Measurements from ENCODE around the gene TRAF4. TPM values are rescaled to one million over a fixed set of nuclear protein-coding genes. Genes with fewer than 3 reads are reported as not detected.

The TRAF4 gene
- total RNA-seq, 1 experiment from 2014 or later, result 127 TPM

DNA sequence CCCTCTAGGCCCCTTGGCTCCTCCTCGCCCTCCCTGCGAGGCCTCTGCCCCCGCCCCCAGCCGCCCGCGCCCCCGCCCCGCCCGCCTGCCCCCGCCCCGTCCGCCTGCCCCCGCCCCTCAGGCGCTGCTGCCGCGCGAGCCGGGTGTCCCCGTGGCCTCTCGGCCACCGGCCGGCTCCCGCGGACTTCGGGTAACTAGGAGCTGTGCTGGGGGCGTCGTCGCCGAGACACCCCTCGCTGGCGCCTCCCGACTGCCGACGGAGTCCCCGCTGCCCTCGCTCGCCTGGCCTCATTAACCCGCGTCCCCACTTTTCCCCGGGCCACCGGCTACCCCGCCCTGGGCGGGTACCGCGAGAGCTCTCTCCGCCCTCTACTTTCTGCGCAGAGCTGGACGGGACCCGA is 17.6 kb upstream of the TRAF4 start, which contains the start of gene TLCD1:
Gene TLCD1 (minus strand): TSS at position 8 of the 401 bp plus-strand sequence. CDS start 136 bp downstream, outside the sequence.
- RAD21 ChIA-PET (ENCODE audit: low non-redundant PET in 1 of 2, low total read pairs in 2 of 2, uncharacterized antibody in 2 of 2, unreplicated experiment in 2 of 2), result interaction anchor here (0.6 to 3.3 kb wide), 20 partner anchors 16 to 391 kb away, joined by 3 to 28 read pairs (median 5); partner anchors contain the start of genes PHF12 (in 2 of the 2) and DHRS13 (in 1 of the 2)
- Histone ChIP-seq H3K4me1 (ENCODE audit: control insufficient read depth in 1 of 2, insufficient read depth in 2 of 2, low read length in 2 of 2) (peaks cover 42 to 82% of the 10 kb centered on the region in 2 experiments), H3K9me3 (ENCODE audit: control insufficient read depth in 1 of 2, insufficient read depth in 1 of 2, low read depth in 1 of 2, low read length in 2 of 2) (no peaks in the 10 kb centered on the region), H3K27ac (ENCODE audit: low read depth, low read length) (peak within 1 kb of the TSS; percentile 89), H3K79me2 (ENCODE audit: insufficient read depth, low read length) (peaks cover 35% of the 10 kb centered on the region), H4K20me1 (ENCODE audit: insufficient read depth) (peaks cover 15% of the 10 kb centered on the region; the same call in 1 of the 2 replicates), H3K9me2 (ENCODE audit: insufficient read depth) (no peaks in the 10 kb centered on the region), H3K27me3 (ENCODE audit: insufficient read depth, low read length) (no peaks in the 10 kb centered on the region), H3K4me2 (ENCODE audit: low read length) (peak within 1 kb of the TSS; percentile 99), H3K4me3 (replicated peaks in 1 of 2; ENCODE audit: low read depth in 1 of 2, low read length in 2 of 2) (peak within 1 kb of the TSS; percentile 59 to 71), H3K9ac (ENCODE audit: low read length) (peak within 1 kb of the TSS; percentile 90), H2AFZ (ENCODE audit: low read depth, low read length, poor library complexity, severe bottlenecking) (no peak within 1 kb of the TSS), H3K36me3 (ENCODE audit: control insufficient read depth in 1 of 2, insufficient read depth in 2 of 2, low read length in 2 of 2) (peaks cover 18 to 32% of the 10 kb centered on the region in 2 experiments; a peak in 3 of 4 replicates)
- intact Hi-C loops (cut with micrococcal nuclease), result loop anchor here (2.0 to 5.0 kb wide), 4 partner anchors 123 to 386 kb away; partner anchors contain the start of gene DHRS13
- ATAC-seq, result peak; percentile 50
- no TSS peak for BruUV-seq (replicated peaks)
- no peak for TF ChIP-seq TCF7L2 (IDR thresholded peaks at IDR 0.05; ENCODE audit: borderline replicate concordance, extremely low read depth, insufficient read depth, insufficient read length)
- TF ChIP-seq, protein P1, sequence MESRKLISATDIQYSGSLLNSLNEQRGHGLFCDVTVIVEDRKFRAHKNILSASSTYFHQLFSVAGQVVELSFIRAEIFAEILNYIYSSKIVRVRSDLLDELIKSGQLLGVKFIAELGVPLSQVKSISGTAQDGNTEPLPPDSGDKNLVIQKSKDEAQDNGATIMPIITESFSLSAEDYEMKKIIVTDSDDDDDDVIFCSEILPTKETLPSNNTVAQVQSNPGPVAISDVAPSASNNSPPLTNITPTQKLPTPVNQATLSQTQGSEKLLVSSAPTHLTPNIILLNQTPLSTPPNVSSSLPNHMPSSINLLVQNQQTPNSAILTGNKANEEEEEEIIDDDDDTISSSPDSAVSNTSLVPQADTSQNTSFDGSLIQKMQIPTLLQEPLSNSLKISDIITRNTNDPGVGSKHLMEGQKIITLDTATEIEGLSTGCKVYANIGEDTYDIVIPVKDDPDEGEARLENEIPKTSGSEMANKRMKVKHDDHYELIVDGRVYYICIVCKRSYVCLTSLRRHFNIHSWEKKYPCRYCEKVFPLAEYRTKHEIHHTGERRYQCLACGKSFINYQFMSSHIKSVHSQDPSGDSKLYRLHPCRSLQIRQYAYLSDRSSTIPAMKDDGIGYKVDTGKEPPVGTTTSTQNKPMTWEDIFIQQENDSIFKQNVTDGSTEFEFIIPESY (IDR thresholded peaks at IDR 0.05; ENCODE audit: extremely low read depth, insufficient replicate concordance, low read length), result peak; percentile 69
- peak; percentile 53 for DNase-seq (ENCODE audit: low read depth, low spot score)
- CTCF ChIA-PET, result interaction anchor here (0.6 to 5.2 kb wide), 26 partner anchors 15 to 390 kb away, joined by 3 to 207 read pairs (median 8); partner anchors contain the start of genes DHRS13, PHF12 and TRAF4
- POLR2A ChIA-PET, result interaction anchor here (0.7 to 5.4 kb wide), 12 partner anchors 14 to 240 kb away, joined by 3 to 149 read pairs (median 4); partner anchors contain the start of genes PHF12, PROCA1 and TRAF4

All from HCT116 (cell line).